ENCODE measurements around the gene CDYL2. TPM values are rescaled to one million over a fixed set of nuclear protein-coding genes. Genes with fewer than 3 reads are reported as not detected.
"Not testable (repeated sequence)": the region's sequence is repeated elsewhere in the genome, so short reads cannot be mapped to it uniquely, and the experiment has no call there.

The CDYL2 gene
- total RNA-seq, 1 donor from 2014 or later, result 5.4 TPM

- TF ChIP-seq CTCF (conservative IDR thresholded peaks at IDR 0.05; ENCODE audit: low read depth, low read length), result no peak
- H3K4me3 ChIP-seq (ENCODE audit: low read depth, low read length), result peak overlapping the region; percentile 71
- no peak for DNase-seq (ENCODE audit: low read depth)
Measured at GRCh38 chr16:80802902-80803301, 1.5 kb downstream of the CDYL2 start.

- no peak for TF ChIP-seq CTCF (conservative IDR thresholded peaks at IDR 0.05; ENCODE audit: low read depth, low read length)
- DNase-seq (ENCODE audit: low read depth), result no peak
- H3K4me3 ChIP-seq (ENCODE audit: low read depth, low read length), result no peak overlapping the region
Measured at GRCh38 chr16:80802138-80802537, 2.3 kb downstream of the CDYL2 start.

- DNase-seq (ENCODE audit: low read depth), result no peak
- TF ChIP-seq CTCF (conservative IDR thresholded peaks at IDR 0.05; ENCODE audit: low read depth, low read length), result no peak
Measured at GRCh38 chr16:80794071-80794470, 10.3 kb downstream of the CDYL2 start.

GRCh38 chr16:80792031-80792430, 12.4 kb downstream of the CDYL2 start:
- H3K4me3 ChIP-seq (ENCODE audit: low read depth, low read length), result no peak overlapping the region
- no peak for TF ChIP-seq CTCF (conservative IDR thresholded peaks at IDR 0.05; ENCODE audit: low read depth, low read length)
- DNase-seq (ENCODE audit: low read depth), result no peak

More at GRCh38 chr16:80794071-80794470, 10.3 kb downstream of the CDYL2 start:
- no peak overlapping the region for H3K4me3 ChIP-seq (ENCODE audit: low read depth, low read length)

GRCh38 chr16:80791411-80791810, 13.0 kb downstream of the CDYL2 start:
- no peak overlapping the region for H3K4me3 ChIP-seq (ENCODE audit: low read depth, low read length)
- DNase-seq (ENCODE audit: low read depth), result no peak
- TF ChIP-seq CTCF (conservative IDR thresholded peaks at IDR 0.05; ENCODE audit: low read depth, low read length), result no peak

- H3K4me3 ChIP-seq (ENCODE audit: low read depth, low read length), result no peak overlapping the region
- no peak for TF ChIP-seq CTCF (conservative IDR thresholded peaks at IDR 0.05; ENCODE audit: low read depth, low read length)
- DNase-seq (ENCODE audit: low read depth), result no peak
Measured at GRCh38 chr16:80790751-80791150, 13.6 kb downstream of the CDYL2 start.

- H3K4me3 ChIP-seq (ENCODE audit: low read depth, low read length), result no peak overlapping the region
- no peak for TF ChIP-seq CTCF (conservative IDR thresholded peaks at IDR 0.05; ENCODE audit: low read depth, low read length)
- DNase-seq (ENCODE audit: low read depth), result no peak
Measured at GRCh38 chr16:80788027-80788426, 16.4 kb downstream of the CDYL2 start.

- DNase-seq (ENCODE audit: low read depth); H3K4me3 ChIP-seq (ENCODE audit: low read depth, low read length): not testable (repeated sequence)
Measured at GRCh38 chr16:80786561-80786960, 17.8 kb downstream of the CDYL2 start.

Data from epithelial cell of proximal tubule (primary cell).